ENCODE measurements around the gene CTDNEP1.
"Not testable (repeated sequence)": the region's sequence is repeated elsewhere in the genome, so short reads cannot be mapped to it uniquely, and the experiment has no call there.

The CTDNEP1 gene

DNA sequence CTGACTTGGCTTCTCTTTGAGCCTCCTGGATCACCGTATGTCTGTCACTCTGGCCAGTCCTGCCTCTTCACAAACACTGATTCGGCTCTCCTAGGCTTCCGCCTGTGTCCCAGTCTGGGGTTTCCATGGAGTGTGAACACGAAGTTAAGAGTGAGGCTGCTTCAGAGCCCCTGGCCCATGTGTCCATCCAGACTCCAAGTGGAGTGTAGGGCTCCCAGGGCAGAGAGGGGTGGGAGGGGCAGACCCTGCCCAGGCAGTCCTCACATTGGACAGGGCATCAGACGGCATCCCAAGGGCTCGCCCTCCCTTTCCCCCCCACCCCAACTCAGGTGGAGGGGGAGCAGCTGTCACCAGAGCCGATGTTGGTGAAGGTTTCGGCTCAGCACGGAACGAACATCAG, 7.7 kb downstream of the CTDNEP1 start:
- not testable (repeated sequence) for DNase-seq

- no peak for DNase-seq
These were observed 8.1 kb downstream of the CTDNEP1 start for GRCh38 chr17:7243453-7243729.

GRCh38 chr17:7242717-7243452, 8.6 kb downstream of the CTDNEP1 start:
- peak; percentile 95 for DNase-seq

DNA sequence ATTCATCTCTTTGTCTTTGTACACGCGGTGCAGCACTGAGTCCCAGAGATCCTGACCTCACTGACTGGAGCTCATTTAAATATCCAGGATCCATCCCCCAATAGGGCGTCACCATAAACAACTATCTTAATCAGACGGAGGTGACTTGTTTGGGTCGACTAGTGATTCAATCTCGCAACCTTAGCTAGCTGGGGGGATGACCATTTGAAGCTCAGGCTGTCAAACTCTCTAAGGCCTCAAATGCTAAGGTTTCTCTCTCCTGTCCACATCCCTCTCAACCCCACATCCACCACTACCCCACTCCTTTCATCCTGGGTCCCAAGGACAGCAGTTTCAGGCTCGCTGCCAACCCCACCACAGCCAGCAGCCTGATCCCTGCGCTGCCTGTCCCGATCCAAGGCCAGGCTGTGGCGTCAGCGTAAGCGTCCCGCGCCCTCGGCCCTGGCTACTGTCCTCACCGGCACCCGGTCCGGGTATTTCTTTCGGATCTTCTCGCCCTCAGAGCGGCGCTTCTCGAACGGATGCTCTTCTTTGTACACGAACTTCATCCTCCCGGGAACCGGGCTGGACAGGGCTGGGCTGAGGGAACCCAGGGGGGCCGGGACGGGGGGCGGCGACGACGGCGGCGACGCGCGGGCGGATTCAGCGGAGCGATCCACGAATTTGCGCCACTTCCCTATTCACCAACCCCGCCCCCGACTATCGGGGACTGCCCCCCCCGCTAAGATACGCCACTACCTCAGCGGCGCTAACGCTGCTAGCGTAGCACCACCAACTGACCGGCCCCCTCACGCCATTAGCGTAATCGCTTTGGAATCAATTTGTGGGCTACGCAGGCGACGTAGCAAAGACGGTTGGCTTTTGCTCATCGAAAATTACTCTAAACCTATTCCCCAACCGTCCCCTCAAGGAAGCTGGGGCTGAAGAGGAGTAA, 9.5 kb downstream of the CTDNEP1 start, which contains the start of gene GABARAP:
TSS of gene GABARAP (minus strand) at position 667 of the 934 bp plus-strand sequence. CDS start at position 548, 119 bp downstream.
- peak; percentile 94 for DNase-seq

- DNase-seq = no peak
These were observed 10.3 kb downstream of the CTDNEP1 start for GRCh38 chr17:7241090-7241733.

- DNase-seq = no peak
These were observed 11.2 kb downstream of the CTDNEP1 start for GRCh38 chr17:7240375-7240774.

- DNase-seq = peak; percentile 99
These were observed 12.2 kb downstream of the CTDNEP1 start, which contains the start of gene PHF23 for GRCh38 chr17:7239091-7240027. Gene PHF23 (minus strand): TSS chr17:7239457. CDS start chr17:7239279, 178 bp downstream.

GRCh38 chr17:7238420-7239090, 13.0 kb downstream of the CTDNEP1 start:
- DNase-seq = peak; percentile 59

DNA sequence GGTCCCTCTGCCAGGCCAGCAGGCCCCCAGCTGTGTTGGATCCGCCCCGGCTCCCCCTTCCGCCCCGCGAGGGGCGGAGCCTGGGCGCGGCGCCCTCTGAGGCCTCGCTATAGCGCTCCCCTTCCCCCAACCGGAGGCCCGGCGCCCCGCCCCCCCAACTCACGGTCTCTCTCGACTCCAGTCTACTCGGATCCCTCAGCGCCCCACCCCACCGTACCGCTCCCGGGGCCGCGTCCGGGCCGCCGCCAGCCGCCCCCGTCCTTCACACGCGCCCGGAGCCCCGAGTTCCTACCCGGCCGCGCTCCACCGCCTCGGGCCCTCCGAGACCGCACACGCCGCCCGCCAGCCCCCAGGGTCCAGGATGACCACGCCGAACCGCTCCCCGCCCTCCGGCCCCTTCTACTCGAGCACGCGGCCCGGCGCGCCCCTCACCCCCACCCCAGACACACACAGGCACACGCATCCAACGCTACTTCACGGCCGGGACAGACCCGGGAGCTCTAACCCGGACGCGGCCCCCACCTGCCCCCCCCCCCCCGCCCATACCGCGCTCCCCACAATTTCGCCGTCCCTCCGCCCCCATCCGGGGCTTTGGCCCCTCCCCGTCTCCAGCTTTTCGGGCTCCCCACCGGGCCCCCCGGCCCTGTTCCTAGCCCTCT, 13.6 kb downstream of the CTDNEP1 start:
- peak; percentile 89 for DNase-seq

GRCh38 chr17:7237266-7237760, 14.2 kb downstream of the CTDNEP1 start:
- DNase-seq = no peak

- no peak for DNase-seq
These were observed 14.7 kb downstream of the CTDNEP1 start for GRCh38 chr17:7236808-7237207.

DNA sequence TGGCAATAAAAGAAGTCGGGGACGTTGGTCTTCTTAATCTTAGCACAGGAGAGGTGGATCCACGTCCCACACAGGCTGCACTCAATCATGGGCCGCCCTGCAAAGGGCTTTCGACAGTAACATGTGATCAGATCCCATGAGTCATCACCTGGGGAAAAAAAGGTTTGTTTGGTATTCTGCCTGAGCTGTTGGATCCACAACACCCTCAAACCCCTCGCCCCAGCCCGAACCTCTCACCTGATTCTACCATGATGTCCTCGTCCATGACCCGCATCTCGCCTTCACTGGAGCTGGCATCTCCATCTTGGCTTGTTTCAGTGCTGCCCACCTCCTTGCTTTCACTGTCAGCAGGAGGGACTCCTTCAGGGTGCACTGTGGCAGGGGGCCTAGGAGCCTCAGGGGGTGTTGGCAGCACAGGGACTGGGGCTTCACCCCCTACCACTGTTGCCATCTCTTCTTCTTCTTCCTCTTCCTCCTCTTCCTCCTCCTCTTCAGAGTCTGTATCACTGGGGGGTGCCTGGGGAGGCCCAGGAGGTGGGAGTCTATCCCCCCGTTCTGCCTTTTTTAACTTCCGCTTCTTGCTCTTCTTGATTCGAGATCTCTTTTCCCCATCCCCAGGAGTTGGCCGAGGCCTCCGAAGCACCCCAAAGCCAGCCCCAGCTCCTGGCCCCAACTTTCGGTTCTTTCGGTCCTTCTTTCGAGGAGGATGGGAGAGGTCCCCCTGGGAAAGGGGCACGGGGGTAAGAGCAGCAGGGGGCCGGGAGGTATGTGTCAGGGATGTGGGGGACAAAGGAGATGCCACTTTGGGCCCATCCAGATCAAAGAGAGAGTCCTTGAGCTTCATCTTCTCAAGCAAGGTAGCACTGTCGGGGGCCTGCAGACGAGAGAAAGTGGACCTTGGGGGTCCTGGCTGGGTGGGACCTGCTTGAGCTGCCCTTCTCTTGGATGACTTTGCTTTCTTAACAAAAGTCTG, 15.6 kb downstream of the CTDNEP1 start:
- no peak for DNase-seq

DNA sequence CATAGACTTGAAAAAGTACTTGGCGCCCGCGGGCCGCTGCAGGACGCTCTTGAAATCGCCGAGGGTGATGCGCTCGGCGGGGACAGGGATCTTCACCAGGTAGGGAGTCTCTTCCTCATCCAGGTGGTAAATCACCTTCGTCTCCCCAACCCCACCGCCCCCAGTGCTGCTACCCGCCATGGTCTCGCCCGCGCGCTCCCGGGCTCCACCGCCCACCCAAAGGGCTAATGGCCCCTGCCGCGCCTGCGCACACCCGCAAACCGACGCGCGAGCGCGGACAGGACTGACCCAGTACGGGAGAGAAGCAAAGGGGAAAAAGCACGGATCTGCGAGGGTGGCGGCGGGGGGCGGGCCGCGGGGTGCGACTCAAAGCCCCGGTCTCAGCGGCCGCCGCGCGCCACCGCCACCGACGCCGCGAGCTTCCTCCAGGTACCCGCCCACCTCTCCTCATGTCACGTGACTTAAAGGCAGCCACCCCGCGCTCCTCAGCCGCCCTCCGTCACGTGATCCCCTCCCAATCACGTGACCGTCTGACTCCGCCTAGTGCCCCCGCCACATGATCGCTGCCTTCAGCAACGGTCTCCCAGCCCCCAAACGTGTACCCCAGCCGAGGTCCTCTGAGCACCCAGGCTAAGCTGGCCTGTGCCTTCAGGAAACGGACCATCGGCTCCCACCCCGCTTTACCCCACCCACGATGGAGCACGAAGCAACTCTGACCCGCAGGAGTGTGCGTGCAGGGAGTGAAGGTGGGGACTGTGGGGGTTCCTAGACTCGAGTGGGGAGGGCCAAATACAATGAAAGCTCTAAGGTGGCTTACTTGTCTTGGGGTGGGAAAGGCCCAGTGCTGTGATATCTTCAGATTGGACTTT, 17.2 kb downstream of the CTDNEP1 start, which contains the start of gene DVL2:
TSS of gene DVL2 (minus strand) at position 435 of the 869 bp plus-strand sequence. CDS start at position 180, 255 bp downstream.
- peak; percentile 96 for DNase-seq

GRCh38 chr17:7233701-7234082, 17.8 kb downstream of the CTDNEP1 start:
- DNase-seq = no peak

DNA sequence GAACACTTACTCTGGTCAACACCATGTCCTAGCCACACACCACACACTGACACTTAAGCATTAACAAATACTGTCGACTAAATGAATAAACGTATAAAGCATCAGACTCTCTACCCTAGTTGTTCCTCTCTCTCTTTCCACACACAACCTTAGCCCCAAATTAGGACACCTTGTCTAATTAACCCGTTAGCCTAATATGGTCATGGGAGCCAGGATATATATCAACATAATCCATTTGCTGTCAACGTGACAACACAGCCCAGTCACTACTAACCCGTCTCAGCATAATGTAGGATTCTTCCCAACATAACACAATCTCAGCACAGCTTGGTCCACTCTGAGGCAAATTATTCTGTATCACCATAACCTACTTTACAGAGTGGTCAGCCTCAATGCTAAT, 19.4 kb downstream of the CTDNEP1 start:
- no peak for DNase-seq

DNA sequence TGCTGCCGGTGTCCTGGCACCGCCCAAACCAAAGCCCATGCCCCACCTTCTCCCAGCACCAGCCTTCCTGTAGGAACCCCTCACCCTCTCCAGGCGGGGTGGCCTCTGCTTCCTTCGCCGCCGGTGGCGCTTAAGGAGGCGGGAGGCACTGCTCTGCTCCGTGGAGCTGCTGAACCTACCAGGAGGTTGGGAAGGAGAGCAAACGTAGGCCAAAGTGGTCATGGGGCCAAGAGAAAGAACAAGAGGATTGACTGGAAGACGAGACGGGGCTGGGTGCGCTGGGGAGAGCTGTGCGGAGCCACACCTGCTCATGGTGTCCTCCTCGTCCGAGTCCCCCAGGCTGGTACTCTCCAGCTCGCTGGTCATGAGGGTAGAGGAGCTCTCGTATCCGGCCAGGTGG, 22.0 kb downstream of the CTDNEP1 start:
- no peak for DNase-seq

DNA sequence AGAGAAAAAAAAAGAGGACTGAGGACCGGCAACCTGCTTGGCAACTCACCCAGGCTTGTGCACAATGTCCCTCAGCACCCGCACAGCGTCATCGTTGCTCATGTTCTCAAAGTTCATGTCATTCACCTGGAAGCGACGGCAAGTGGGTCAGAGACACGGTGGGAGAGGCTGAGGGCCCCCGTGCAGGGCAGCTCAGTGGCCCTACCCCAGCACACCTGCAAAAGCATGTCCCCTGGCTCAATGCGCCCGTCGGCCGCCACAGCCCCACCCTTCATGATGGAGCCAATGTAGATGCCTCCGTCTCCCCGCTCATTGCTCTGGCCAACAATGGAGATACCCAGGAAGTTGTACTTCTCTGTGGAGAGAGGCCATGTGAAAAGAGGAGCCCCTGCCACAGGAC, 22.6 kb downstream of the CTDNEP1 start:
- DNase-seq = no peak
